Measurements from ENCODE around the gene ALLC. TPM values are rescaled to one million over a fixed set of nuclear protein-coding genes. Genes with fewer than 3 reads are reported as not detected.

Gene ALLC
- total RNA-seq, 3 donors from 2014 or later: not detected

DNA sequence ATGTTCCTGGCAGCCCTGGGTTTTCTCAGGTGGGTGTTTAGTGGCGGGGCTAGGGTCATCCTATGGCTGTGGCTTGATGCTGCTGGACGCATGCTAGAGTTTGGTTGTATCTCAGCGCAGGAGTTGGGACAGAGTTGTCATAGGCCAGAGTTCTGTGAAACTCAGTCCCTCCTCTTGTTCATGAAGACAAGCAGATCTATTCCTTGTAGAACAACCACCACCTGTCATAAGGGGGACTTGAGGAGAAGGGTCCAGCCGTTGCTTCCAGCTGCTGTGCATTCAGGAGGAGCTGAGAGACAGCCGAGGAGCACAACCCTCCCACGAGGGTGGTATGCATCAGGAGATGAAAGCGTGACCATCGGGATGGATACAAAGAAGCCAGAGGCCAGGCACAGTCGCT is 71.8 kb downstream of the ALLC start:
- intact Hi-C loops (cut with DNase I, micrococcal nuclease): no loop called here
- DNase-seq (no peak), ATAC-seq (no peak)

DNA sequence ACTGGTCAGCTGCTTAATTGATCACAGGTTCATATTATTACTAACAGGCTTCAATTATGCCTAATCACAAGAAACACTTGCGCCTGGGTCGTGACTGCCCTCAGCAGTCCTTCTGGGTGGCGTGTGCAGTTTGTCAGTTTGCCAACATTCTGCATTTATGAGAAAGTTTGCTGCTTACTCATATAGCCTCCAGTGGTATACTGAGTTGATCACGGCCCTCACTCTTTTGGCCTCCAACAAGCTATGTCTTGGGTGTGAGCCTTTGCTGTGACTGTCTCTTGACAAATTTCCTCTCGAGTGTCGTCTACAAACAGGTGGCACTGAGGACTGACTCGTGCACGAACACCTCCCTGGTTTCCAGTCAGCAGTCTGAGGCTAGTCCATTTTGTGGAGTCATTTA is 72.6 kb downstream of the ALLC start:
- no peak for DNase-seq
- Histone ChIP-seq H3K4me1 (ENCODE audit: low read depth) (no peaks in the 10 kb centered on the region), H3K9me3 (no peaks in the 10 kb centered on the region), H3K36me3 (ENCODE audit: low read depth) (no peaks in the 10 kb centered on the region), H3K4me3 (no peak overlapping the region)
- no peak for ATAC-seq
- TF ChIP-seq, protein P1, sequence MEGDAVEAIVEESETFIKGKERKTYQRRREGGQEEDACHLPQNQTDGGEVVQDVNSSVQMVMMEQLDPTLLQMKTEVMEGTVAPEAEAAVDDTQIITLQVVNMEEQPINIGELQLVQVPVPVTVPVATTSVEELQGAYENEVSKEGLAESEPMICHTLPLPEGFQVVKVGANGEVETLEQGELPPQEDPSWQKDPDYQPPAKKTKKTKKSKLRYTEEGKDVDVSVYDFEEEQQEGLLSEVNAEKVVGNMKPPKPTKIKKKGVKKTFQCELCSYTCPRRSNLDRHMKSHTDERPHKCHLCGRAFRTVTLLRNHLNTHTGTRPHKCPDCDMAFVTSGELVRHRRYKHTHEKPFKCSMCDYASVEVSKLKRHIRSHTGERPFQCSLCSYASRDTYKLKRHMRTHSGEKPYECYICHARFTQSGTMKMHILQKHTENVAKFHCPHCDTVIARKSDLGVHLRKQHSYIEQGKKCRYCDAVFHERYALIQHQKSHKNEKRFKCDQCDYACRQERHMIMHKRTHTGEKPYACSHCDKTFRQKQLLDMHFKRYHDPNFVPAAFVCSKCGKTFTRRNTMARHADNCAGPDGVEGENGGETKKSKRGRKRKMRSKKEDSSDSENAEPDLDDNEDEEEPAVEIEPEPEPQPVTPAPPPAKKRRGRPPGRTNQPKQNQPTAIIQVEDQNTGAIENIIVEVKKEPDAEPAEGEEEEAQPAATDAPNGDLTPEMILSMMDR (IDR thresholded peaks at IDR 0.05): no peak
- intact Hi-C loops (cut with DNase I, micrococcal nuclease): no loop called here

More for the DNA sequence above, 71.8 kb downstream of the ALLC start:
- no peak overlapping the region for H3K4me3 ChIP-seq
- H3K36me3 ChIP-seq (ENCODE audit: low read depth): no peaks in the 10 kb centered on the region
- no peaks in the 10 kb centered on the region for H3K4me1 ChIP-seq (ENCODE audit: low read depth)
- no peaks in the 10 kb centered on the region for H3K9me3 ChIP-seq
- TF ChIP-seq, protein P1 (IDR thresholded peaks at IDR 0.05): no peak

DNA sequence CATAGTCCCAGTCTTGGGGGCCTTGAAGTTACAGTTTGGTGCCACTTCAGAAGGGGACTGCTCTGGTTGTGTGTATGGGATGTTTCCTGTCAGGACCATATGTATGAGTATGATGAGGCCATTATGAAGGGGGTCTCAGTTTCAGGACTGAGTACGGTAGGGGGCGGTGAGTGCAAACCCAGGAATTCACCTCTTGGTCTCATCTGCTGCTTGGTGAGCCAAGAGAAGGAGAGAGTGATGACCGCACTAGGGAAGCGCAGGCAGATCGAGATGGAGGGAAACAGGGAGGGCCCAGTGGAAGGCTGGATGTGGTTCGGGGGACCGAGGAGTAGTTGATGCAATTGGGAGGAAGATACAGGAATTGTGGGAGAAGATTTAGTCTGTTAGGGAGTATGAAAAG is 73.8 kb downstream of the ALLC start:
- H3K9me3 ChIP-seq: no peaks in the 10 kb centered on the region
- DNase-seq (no peak), ATAC-seq (no peak)
- TF ChIP-seq, protein P1 (IDR thresholded peaks at IDR 0.05): no peak
- no peak overlapping the region for H3K4me3 ChIP-seq
- no peaks in the 10 kb centered on the region for H3K4me1 ChIP-seq (ENCODE audit: low read depth)
- no peaks in the 10 kb centered on the region for H3K36me3 ChIP-seq (ENCODE audit: low read depth)
- intact Hi-C loops (cut with DNase I, micrococcal nuclease): no loop called here

DNA sequence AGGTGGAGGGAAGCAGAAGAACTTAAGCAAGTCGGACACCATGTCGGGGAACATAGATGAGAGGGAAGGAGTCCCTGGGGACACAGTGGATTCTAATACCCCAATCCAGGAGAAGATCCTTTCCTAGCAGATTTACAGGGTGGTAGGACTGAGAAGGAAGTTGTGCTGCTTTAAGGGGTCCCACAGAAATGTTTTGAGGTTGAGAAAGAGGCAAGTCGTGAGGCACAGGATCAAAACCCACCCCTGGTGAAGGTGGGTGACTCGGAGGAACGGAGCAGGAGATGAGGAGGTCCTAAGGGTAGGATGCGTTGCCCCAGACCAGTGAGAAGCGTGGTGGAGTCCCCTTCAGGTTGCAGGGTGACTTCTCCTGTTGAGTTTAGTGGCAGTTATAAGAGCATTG is 78.1 kb downstream of the ALLC start:
- TF ChIP-seq, protein P1 (IDR thresholded peaks at IDR 0.05): no peak
- ATAC-seq (no peak), DNase-seq (no peak)
- H3K36me3 ChIP-seq (ENCODE audit: low read depth): no peaks in the 10 kb centered on the region
- no peak overlapping the region for H3K4me3 ChIP-seq
- H3K4me1 ChIP-seq (ENCODE audit: low read depth): no peaks in the 10 kb centered on the region
- H3K9me3 ChIP-seq: no peaks in the 10 kb centered on the region
- intact Hi-C loops (cut with DNase I, micrococcal nuclease): no loop called here

DNA sequence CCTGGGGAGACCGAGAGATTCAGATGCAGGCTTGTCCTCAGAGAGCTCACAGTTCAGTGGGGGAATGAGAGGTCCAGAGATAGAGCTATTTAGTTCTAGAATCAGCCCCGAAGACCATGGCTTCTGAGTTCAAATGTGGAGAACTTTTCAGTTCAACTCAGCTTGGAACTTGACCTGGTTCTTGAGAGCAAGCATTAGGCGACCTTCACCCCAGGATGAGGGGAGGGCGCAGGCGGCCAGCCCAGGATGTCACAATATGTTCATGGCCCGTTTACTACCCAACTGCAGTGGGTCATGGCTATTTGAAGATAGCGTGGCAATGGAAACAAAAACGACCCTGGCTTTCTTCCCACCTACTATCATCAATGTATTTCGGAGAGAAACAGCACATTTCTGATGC is 79.1 kb downstream of the ALLC start:
- TF ChIP-seq, protein P1 (IDR thresholded peaks at IDR 0.05): no peak
- H3K9me3 ChIP-seq: no peaks in the 10 kb centered on the region
- H3K4me3 ChIP-seq: no peak overlapping the region
- no peaks in the 10 kb centered on the region for H3K36me3 ChIP-seq (ENCODE audit: low read depth)
- ATAC-seq (no peak), DNase-seq (no peak)
- intact Hi-C loops (cut with DNase I, micrococcal nuclease): no loop called here
- H3K4me1 ChIP-seq (ENCODE audit: low read depth): no peaks in the 10 kb centered on the region

DNA sequence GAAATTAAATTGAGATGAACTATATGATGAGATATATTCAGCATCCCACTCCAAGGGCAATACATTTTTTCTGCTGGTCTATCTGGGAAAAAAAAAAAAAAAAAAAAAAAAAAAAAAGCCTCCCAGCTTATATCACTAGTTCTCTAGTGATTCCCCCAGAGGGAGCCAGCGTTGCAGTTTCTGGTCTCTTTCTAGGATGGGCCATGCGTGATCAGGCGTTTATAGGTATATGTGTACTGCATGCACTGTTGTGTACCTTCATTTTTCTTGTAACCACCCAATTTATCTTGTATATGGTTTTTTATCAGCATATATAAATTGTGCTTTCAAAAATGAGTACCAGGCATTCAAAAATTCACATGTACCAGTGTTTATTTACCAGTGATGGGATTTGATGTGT is 80.5 kb downstream of the ALLC start:
- no peaks in the 10 kb centered on the region for H3K36me3 ChIP-seq (ENCODE audit: low read depth)
- H3K4me1 ChIP-seq (ENCODE audit: low read depth): no peaks in the 10 kb centered on the region
- H3K4me3 ChIP-seq: no peak overlapping the region
- intact Hi-C loops (cut with DNase I, micrococcal nuclease): no loop called here
- TF ChIP-seq, protein P1 (IDR thresholded peaks at IDR 0.05): no peak
- DNase-seq: no peak
- no peaks in the 10 kb centered on the region for H3K9me3 ChIP-seq
- ATAC-seq: no peak

Data from mucosa of descending colon (tissue), 3 donors.